ENCODE data around the gene DMPK. TPM values are rescaled to one million over a fixed set of nuclear protein-coding genes. Genes with fewer than 3 reads are reported as not detected.

Gene DMPK
- total RNA-seq, 1 experiment from 2014 or later, result 40.5 TPM

DNA sequence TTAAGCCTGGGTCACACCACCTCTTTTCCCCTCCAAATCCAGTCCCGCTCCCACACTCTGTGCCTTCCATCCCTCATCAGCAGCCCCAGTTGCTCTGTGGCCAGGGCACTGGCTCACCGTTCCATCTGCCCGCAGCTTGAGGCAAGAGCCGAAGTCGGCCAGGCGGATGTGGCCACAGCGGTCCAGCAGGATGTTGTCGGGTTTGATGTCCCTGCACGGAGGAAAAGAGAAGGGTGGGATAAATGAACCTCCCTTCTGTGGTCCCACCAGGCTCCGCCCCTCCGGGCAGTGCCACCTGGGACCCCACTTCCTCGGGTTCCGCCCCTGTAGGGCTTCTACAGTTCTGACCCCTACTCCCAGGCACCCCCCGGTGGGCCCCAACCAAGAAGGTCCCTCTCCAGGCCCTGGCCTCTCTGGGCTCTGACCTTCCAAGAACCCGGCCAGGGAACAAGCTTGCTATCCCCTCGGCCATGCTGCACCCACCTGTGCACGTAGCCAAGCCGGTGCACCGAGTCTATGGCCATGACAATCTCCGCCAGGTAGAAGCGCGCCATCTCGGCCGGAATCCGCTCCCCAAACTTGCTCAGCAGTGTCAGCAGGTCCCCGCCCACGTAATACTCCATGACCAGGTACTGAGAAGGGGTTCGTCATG, 4.2 kb downstream of the DMPK start:
- intact Hi-C loops (cut with micrococcal nuclease), result no loop called here
- CTCF ChIA-PET, result interaction anchor here (0.6 to 2.2 kb wide), 2 partner anchors 17 to 21 kb away, joined by 3 to 7 read pairs; no protein-coding TSS in a partner anchor
- BruUV-seq (replicated peaks), result no TSS peak
- Mint-ChIP-seq H3K36me3 (ENCODE audit: insufficient read depth, unreplicated experiment) (peaks cover 35% of the 10 kb centered on the region), H3K4me3 (ENCODE audit: unreplicated experiment) (no peak overlapping the region), H3K27ac (ENCODE audit: low read depth, unreplicated experiment) (no peak overlapping the region), H3K9me3 (ENCODE audit: unreplicated experiment) (no peaks in the 10 kb centered on the region), H3K27me3 (ENCODE audit: insufficient read depth, unreplicated experiment) (no peaks in the 10 kb centered on the region), H3K4me1 (ENCODE audit: insufficient read depth, unreplicated experiment) (peaks cover 19% of the 10 kb centered on the region)
- POLR2A ChIA-PET, result interaction anchor here (0.6 kb wide), 1 partner anchor 9 kb away, joined by 3 read pairs; no protein-coding TSS in a partner anchor
- TF ChIP-seq, protein P1, sequence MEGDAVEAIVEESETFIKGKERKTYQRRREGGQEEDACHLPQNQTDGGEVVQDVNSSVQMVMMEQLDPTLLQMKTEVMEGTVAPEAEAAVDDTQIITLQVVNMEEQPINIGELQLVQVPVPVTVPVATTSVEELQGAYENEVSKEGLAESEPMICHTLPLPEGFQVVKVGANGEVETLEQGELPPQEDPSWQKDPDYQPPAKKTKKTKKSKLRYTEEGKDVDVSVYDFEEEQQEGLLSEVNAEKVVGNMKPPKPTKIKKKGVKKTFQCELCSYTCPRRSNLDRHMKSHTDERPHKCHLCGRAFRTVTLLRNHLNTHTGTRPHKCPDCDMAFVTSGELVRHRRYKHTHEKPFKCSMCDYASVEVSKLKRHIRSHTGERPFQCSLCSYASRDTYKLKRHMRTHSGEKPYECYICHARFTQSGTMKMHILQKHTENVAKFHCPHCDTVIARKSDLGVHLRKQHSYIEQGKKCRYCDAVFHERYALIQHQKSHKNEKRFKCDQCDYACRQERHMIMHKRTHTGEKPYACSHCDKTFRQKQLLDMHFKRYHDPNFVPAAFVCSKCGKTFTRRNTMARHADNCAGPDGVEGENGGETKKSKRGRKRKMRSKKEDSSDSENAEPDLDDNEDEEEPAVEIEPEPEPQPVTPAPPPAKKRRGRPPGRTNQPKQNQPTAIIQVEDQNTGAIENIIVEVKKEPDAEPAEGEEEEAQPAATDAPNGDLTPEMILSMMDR (IDR thresholded peaks at IDR 0.05; ENCODE audit: unreplicated experiment), result no peak
- DNase-seq (ENCODE audit: unreplicated experiment), result no peak

DNA sequence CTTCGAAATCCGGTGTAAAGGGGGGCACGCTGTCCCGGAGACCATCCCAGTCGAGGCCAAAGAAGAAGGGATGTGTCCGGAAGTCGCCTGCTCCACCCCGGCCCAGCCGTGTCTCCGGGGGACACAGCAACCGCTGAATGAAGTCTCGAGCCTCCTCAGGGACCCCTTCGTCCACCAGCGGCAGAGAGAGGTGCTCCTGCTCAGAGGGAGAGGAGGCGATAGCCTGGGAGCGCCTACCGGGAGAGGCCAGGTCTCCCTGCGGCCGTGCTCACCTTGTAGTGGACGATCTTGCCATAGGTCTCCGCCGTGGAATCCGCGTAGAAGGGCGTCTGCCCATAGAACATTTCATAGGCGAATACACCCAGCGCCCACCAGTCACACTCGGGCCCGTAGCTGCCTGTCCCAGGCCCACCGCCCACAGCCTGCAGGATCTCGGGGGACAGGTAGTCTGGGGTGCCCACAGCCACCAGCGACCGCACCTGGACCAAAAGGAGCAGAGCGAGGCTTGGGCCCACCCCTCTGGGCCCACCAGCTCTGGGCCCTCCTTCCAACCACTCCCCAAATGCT, 4.8 kb downstream of the DMPK start:
- ChIA-PET CTCF (interaction anchor here (0.6 to 2.2 kb wide), 2 partner anchors 17 to 22 kb away, joined by 3 to 7 read pairs; no protein-coding TSS in a partner anchor), POLR2A (interaction anchor here (0.6 kb wide), 1 partner anchor 9 kb away, joined by 3 read pairs; no protein-coding TSS in a partner anchor)
- H3K4me3 Mint-ChIP-seq (ENCODE audit: unreplicated experiment), result no peak overlapping the region
- no peak overlapping the region for H3K27ac Mint-ChIP-seq (ENCODE audit: low read depth, unreplicated experiment)
- DNase-seq (ENCODE audit: unreplicated experiment), result no peak
- no TSS peak for BruUV-seq (replicated peaks)
- peaks cover 17% of the 10 kb centered on the region for H3K4me1 Mint-ChIP-seq (ENCODE audit: insufficient read depth, unreplicated experiment)
- peaks cover 35% of the 10 kb centered on the region for H3K36me3 Mint-ChIP-seq (ENCODE audit: insufficient read depth, unreplicated experiment)
- TF ChIP-seq, protein P1 (IDR thresholded peaks at IDR 0.05; ENCODE audit: unreplicated experiment), result no peak
- intact Hi-C loops (cut with micrococcal nuclease), result no loop called here
- no peaks in the 10 kb centered on the region for H3K9me3 Mint-ChIP-seq (ENCODE audit: unreplicated experiment)
- no peaks in the 10 kb centered on the region for H3K27me3 Mint-ChIP-seq (ENCODE audit: insufficient read depth, unreplicated experiment)

DNA sequence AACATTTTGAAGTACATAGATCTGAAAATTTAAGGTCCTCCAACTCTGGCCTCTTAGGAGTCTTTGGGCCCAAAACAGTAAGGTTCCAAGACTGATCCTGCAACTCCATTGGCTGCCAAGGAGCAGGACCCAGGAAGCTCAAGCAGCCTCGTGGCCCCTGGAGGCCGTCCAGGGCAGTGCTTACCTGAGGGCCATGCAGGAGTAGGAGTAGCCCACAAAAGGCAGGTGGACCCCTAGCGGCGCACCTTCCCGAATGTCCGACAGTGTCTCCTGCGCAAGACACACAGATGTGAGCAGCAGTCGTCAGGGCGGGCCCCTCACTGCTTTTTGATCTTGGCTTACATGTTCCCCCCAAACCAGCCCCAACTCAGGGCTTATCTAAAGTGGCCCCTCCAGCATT, 7.5 kb downstream of the DMPK start:
- H3K9me3 Mint-ChIP-seq (ENCODE audit: unreplicated experiment), result no peaks in the 10 kb centered on the region
- ChIA-PET CTCF (interaction anchor here (0.6 kb wide), 1 partner anchor 8 kb away, joined by 3 read pairs; no protein-coding TSS in a partner anchor), POLR2A (no interaction called here)
- no peak overlapping the region for H3K27ac Mint-ChIP-seq (ENCODE audit: low read depth, unreplicated experiment)
- peaks cover 22% of the 10 kb centered on the region for H3K4me1 Mint-ChIP-seq (ENCODE audit: insufficient read depth, unreplicated experiment)
- H3K27me3 Mint-ChIP-seq (ENCODE audit: insufficient read depth, unreplicated experiment), result no peaks in the 10 kb centered on the region
- peaks cover 47% of the 10 kb centered on the region for H3K36me3 Mint-ChIP-seq (ENCODE audit: insufficient read depth, unreplicated experiment)
- TF ChIP-seq, protein P1 (IDR thresholded peaks at IDR 0.05; ENCODE audit: unreplicated experiment), result no peak
- H3K4me3 Mint-ChIP-seq (ENCODE audit: unreplicated experiment), result no peak overlapping the region
- intact Hi-C loops (cut with micrococcal nuclease), result no loop called here
- BruUV-seq (replicated peaks), result no TSS peak
- no peak for DNase-seq (ENCODE audit: unreplicated experiment)

DNA sequence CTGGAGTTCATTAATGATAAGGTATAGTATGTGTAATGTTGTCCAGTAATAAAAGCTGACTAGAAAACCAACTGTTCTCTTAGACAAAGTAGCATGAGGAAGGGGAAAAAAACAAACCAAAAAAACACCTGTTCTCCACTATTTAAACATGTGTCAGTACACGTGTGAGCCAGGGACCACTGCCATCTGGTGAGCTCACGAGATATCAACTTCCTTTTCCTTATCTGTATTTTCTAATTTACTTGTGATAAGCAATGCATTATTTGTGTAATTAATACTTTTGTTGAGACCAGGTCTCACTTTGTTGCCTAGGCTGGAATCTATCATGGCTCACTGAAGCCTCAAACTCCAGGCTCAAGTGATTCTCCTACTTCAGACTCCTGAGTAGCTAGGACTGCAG, 8.9 kb downstream of the DMPK start:
- Mint-ChIP-seq H3K4me3 (ENCODE audit: unreplicated experiment) (no peak overlapping the region), H3K4me1 (ENCODE audit: insufficient read depth, unreplicated experiment) (peaks cover 12% of the 10 kb centered on the region), H3K27ac (ENCODE audit: low read depth, unreplicated experiment) (no peak overlapping the region), H3K36me3 (ENCODE audit: insufficient read depth, unreplicated experiment) (peaks cover 45% of the 10 kb centered on the region), H3K9me3 (ENCODE audit: unreplicated experiment) (no peaks in the 10 kb centered on the region), H3K27me3 (ENCODE audit: insufficient read depth, unreplicated experiment) (no peaks in the 10 kb centered on the region)
- BruUV-seq (replicated peaks), result no TSS peak
- ChIA-PET CTCF (interaction anchor here (1.0 to 1.5 kb wide), 3 partner anchors 18 to 57 kb away, joined by 3 to 6 read pairs (median 3); no protein-coding TSS in a partner anchor), POLR2A (interaction anchor here (0.8 to 2.7 kb wide), 2 partner anchors 9 to 56 kb away, joined by 3 to 15 read pairs; partner anchors contain the start of gene DMPK)
- TF ChIP-seq, protein P1 (IDR thresholded peaks at IDR 0.05; ENCODE audit: unreplicated experiment), result no peak
- no peak for DNase-seq (ENCODE audit: unreplicated experiment)
- intact Hi-C loops (cut with micrococcal nuclease), result no loop called here
